ENCODE measurements around the gene RHBDL1.
A peak's percentile ranks its signal among the peaks of the same experiment; 100 is the strongest.

- TF ChIP-seq CTCF (IDR thresholded peaks at IDR 0.05), result peak; percentile 71 to 98 (median 92)
- peak; percentile 45 to 84 for TF ChIP-seq POLR2A (IDR thresholded peaks at IDR 0.05)
Observed at GRCh38 chr16:667780-668518, 7.5 kb upstream of the RHBDL1 start, which contains the start of gene RHOT2.
